Lower lobe of right lung (tissue), 2 donors: ENCODE data around the gene EVX1. TPM values are rescaled to one million over a fixed set of nuclear protein-coding genes. Genes with fewer than 3 reads are reported as not detected.

Experiments used
- ATAC-seq, 2 donors: fragments of 200-7000 bp; cut with Tn5 transposase; one replicate each; pipeline ENCODE4 v1.9.1; 2020 to 2022; ENCODE audit warnings: mild to moderate bottlenecking in 2 of 2, moderate library complexity in 2 of 2
- DNase-seq: peaks from one replicate; pipeline ENCODE4 v3.0.0-alpha.2; 2020
- H3K27ac ChIP-seq: fragments of 200-600 bp; one replicate; pipeline ENCODE4 v1.8.0; 2022
- H3K27me3 ChIP-seq: fragments of 200-600 bp; one replicate; pipeline ENCODE4 v1.8.0; 2022; ENCODE audit warnings: low read depth
- H3K36me3 ChIP-seq: fragments of 200-600 bp; one replicate; pipeline ENCODE4 v1.8.0; 2022; ENCODE audit warnings: mild to moderate bottlenecking
- H3K4me1 ChIP-seq: fragments of 200-600 bp; one replicate; pipeline ENCODE4 v1.8.0; 2022
- H3K4me3 ChIP-seq: fragments of 200-600 bp; one replicate; pipeline ENCODE4 v1.8.0; 2022; ENCODE audit warnings: mild to moderate bottlenecking
- H3K9me3 ChIP-seq: fragments of 200-600 bp; one replicate; pipeline ENCODE4 v1.8.0; 2022
- intact Hi-C: fragments of 100-400 bp; cut with DNase I; formaldehyde crosslinking; loops from one replicate; pipeline ENCODE4 v1.11.0; 2022
- total RNA-seq: library from RNA; stranded (reverse); fragmentation: NEBNext Ultra II Directional; extraction: Animal tissue kit (Norgen Biotek cat#: 25700); gene quantifications from one replicate; pipeline ENCODE4 v1.2.1, GENCODE V29; 2021
- TF ChIP-seq, protein P1 (sequence below): fragments of 200-600 bp; IDR thresholded peaks from one replicate; pipeline ENCODE4 v1.8.0; 2022; ENCODE audit warnings: antibody characterized with exemption, mild to moderate bottlenecking
- donor health status: DM: no; HTN: yes; CAD: no; lungs with severe emphysema.

Gene EVX1
- total RNA-seq, 1 donor from 2014 or later, result not detected

GRCh38 chr7:27260211-27260610 is 17.6 kb downstream of the EVX1 start:
- intact Hi-C loops, result no loop called here
- H3K27ac ChIP-seq, result no peak overlapping the region
- ATAC-seq, result no peak
- TF ChIP-seq, protein P1, sequence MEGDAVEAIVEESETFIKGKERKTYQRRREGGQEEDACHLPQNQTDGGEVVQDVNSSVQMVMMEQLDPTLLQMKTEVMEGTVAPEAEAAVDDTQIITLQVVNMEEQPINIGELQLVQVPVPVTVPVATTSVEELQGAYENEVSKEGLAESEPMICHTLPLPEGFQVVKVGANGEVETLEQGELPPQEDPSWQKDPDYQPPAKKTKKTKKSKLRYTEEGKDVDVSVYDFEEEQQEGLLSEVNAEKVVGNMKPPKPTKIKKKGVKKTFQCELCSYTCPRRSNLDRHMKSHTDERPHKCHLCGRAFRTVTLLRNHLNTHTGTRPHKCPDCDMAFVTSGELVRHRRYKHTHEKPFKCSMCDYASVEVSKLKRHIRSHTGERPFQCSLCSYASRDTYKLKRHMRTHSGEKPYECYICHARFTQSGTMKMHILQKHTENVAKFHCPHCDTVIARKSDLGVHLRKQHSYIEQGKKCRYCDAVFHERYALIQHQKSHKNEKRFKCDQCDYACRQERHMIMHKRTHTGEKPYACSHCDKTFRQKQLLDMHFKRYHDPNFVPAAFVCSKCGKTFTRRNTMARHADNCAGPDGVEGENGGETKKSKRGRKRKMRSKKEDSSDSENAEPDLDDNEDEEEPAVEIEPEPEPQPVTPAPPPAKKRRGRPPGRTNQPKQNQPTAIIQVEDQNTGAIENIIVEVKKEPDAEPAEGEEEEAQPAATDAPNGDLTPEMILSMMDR, result no peak
- no peak for DNase-seq
- no peaks in the 10 kb centered on the region for H3K36me3 ChIP-seq
- H3K9me3 ChIP-seq, result no peaks in the 10 kb centered on the region
- H3K4me3 ChIP-seq, result no peak overlapping the region
- no peaks in the 10 kb centered on the region for H3K4me1 ChIP-seq
- H3K27me3 ChIP-seq, result peaks cover 20% of the 10 kb centered on the region

- intact Hi-C loops, result no loop called here
- H3K27ac ChIP-seq, result no peak overlapping the region
These were observed 19.5 kb downstream of the EVX1 start for GRCh38 chr7:27262121-27262520.

DNA sequence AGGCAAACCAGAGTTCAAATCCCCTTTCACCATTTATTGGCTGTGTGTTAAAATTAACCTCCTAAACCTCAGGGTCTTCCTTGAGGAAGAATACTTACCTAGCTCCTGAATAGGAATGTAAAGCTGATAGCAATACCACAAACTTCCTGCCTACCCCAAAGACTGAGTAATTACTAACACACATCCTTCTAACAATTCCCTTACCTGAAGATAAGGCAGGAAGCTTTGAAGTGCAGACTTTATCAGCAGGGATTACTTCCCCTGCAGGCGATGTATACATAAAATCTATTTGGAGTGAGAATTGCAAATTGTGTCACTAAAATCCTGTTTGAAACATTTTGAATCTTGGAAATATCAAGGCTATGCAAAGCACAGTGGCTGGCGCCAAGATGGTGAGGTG is 21.2 kb downstream of the EVX1 start:
- ATAC-seq (no peak), DNase-seq (no peak)
- no peaks in the 10 kb centered on the region for H3K9me3 ChIP-seq
- TF ChIP-seq, protein P1, result no peak
- no peaks in the 10 kb centered on the region for H3K36me3 ChIP-seq
- H3K4me1 ChIP-seq, result no peaks in the 10 kb centered on the region
- H3K27me3 ChIP-seq, result peaks cover 18% of the 10 kb centered on the region
- no peak overlapping the region for H3K27ac ChIP-seq
- H3K4me3 ChIP-seq, result no peak overlapping the region
- intact Hi-C loops, result no loop called here

More at GRCh38 chr7:27262121-27262520, 19.5 kb downstream of the EVX1 start:
- DNase-seq (no peak), ATAC-seq (no peak)
- H3K4me1 ChIP-seq, result no peaks in the 10 kb centered on the region
- no peaks in the 10 kb centered on the region for H3K36me3 ChIP-seq
- H3K4me3 ChIP-seq, result no peak overlapping the region
- H3K27me3 ChIP-seq, result peaks cover 18% of the 10 kb centered on the region
- TF ChIP-seq, protein P1, result no peak
- H3K9me3 ChIP-seq, result no peaks in the 10 kb centered on the region

DNA sequence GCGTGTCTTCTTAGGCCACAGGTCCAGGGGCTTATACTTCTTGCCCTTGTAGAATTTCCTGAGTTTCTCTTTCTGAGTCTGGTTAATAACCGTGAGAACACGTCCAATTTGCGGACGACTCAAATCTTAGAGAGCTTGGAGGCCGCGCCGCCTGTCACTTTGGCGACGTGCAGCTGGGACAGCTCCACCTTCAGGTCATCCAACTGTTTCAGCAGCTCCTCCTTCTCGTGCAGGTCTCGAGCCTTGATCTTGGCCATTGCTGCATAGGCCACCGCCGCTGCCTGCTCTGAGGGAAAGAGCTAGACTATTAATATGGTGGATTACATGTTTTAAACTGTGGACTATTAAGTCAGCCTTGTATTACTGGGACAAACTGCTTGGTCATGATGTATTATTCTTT is 26.9 kb downstream of the EVX1 start:
- no peak for ATAC-seq
- intact Hi-C loops, result no loop called here
- Histone ChIP-seq H3K27me3 (no peaks in the 10 kb centered on the region), H3K36me3 (no peaks in the 10 kb centered on the region), H3K27ac (no peak overlapping the region), H3K4me3 (no peak overlapping the region), H3K4me1 (no peaks in the 10 kb centered on the region), H3K9me3 (peaks cover 18% of the 10 kb centered on the region)
- TF ChIP-seq, protein P1, result no peak
- no peak for DNase-seq

DNA sequence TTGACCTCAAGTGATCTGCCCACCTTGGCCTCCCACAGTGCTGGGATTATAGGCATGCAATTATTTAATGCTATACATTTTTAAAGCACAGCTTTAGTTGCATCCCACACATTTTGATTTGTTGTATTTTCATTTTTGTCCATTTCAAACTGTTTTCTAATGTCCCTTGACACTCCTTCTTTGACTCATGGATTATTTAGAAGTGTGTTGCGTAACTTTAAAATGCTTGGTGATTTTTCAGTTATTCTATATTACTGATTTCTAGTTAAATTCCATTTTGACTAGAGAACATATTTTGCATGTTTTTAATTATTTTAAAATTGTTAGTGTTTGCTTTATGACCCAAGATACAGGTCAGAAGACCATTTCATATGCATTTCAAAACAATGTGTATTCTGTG is 28.8 kb downstream of the EVX1 start:
- intact Hi-C loops, result no loop called here
- no peaks in the 10 kb centered on the region for H3K27me3 ChIP-seq

More for the DNA sequence above, 28.8 kb downstream of the EVX1 start:
- Histone ChIP-seq H3K4me3 (no peak overlapping the region), H3K36me3 (no peaks in the 10 kb centered on the region), H3K27ac (no peak overlapping the region), H3K4me1 (no peaks in the 10 kb centered on the region), H3K9me3 (peaks cover 18% of the 10 kb centered on the region)
- DNase-seq (no peak), ATAC-seq (no peak)
- TF ChIP-seq, protein P1, result no peak
